H1 (cell line): ENCODE results near the gene PLXNA4. TPM values are rescaled to one million over a fixed set of nuclear protein-coding genes. Genes with fewer than 3 reads are reported as not detected.

ENCODE experiments used
- CTCF ChIA-PET: fragments of 300-600 bp; sonication (Branson Sonifier 250); formaldehyde crosslinking; loops from one replicate; lab custom pipeline; 2021; ENCODE audit not compliant: partially characterized antibody; lab: Charles Lee
- POLR2A ChIA-PET: fragments of 300-600 bp; sonication (Branson Sonifier 250); formaldehyde crosslinking; loops from one replicate; lab custom pipeline; 2021; ENCODE audit warnings: inconsistent platforms; ENCODE audit not compliant: partially characterized antibody; lab: Charles Lee
- DNase-seq, 2 experiments: peaks; one replicate each; pipeline versions ENCODE4 v3.0.0 to v3.0.0-alpha.2; 2010 to 2022; ENCODE audit warnings: low spot score in 2 of 2, low read depth in 1 of 2, mixed read lengths in 1 of 2
- FAIRE-seq: peaks from 2 replicates; lab custom pipeline; 2011; peaks lifted over from hg19 to GRCh38; lab: Jason Lieb, UNC
- H2AFZ ChIP-seq: 2 replicates; pipeline ENCODE4 v1.8.1; 2012; ENCODE audit warnings: low read length, inconsistent platforms
- H2AK5ac ChIP-seq: 2 replicates; pipeline ENCODE4 v1.6.1; 2013; ENCODE audit warnings: low read depth, low read length
- H2BK120ac ChIP-seq: replicated peaks from 2 replicates; pipeline ENCODE3; 2013; ENCODE audit warnings: low read depth, low read length, inconsistent platforms
- H2BK12ac ChIP-seq: 2 replicates; pipeline ENCODE4 v1.6.1; 2013; ENCODE audit warnings: low read depth, low read length
- H2BK15ac ChIP-seq: 2 replicates; pipeline ENCODE4 v1.6.1; 2013; ENCODE audit warnings: low read length
- H2BK20ac ChIP-seq: 2 replicates; pipeline ENCODE4 v1.6.1; 2013; ENCODE audit warnings: low read length
- H2BK5ac ChIP-seq: 2 replicates; pipeline ENCODE4 v1.6.1; 2013; ENCODE audit warnings: low read depth, low read length
- H3K14ac ChIP-seq: 2 replicates; pipeline ENCODE4 v1.6.1; 2013; ENCODE audit warnings: inconsistent platforms; ENCODE audit not compliant: insufficient read length
- H3K18ac ChIP-seq: 2 replicates; pipeline ENCODE4 v1.6.1; 2013; ENCODE audit warnings: low read length; ENCODE audit errors: extremely low read depth
- H3K23ac ChIP-seq: 2 replicates; pipeline ENCODE4 v1.6.1; 2013; ENCODE audit warnings: inconsistent platforms; ENCODE audit not compliant: insufficient read length
- H3K23me2 ChIP-seq: 2 replicates; pipeline ENCODE4 v1.6.1; 2013; ENCODE audit warnings: low read depth, low read length
- H3K27ac ChIP-seq: 2 replicates; pipeline ENCODE4 v1.6.1; 2011; ENCODE audit warnings: low read depth, low read length, inconsistent platforms
- H3K27me3 ChIP-seq, 4 experiments: replicated peaks in 1 of 4; 1 replicate in 1 of 4; 2 replicates in 3 of 4; pipeline versions ENCODE4 v1.6.1 to v1.8.1; 2011 to 2013; ENCODE audit warnings: low read length in 3 of 4, mild to moderate bottlenecking in 3 of 4, inconsistent platforms in 2 of 4, mixed read lengths in 2 of 4, moderate library complexity in 1 of 4; ENCODE audit not compliant: control insufficient read depth in 3 of 4, insufficient read depth in 3 of 4; ENCODE audit errors: extremely low read depth in 1 of 4
- H3K36me3 ChIP-seq, 4 experiments: 2 replicates each; pipeline versions ENCODE4 v1.6.1 to v1.8.1; 2011 to 2013; ENCODE audit warnings: mild to moderate bottlenecking in 4 of 4, low read length in 3 of 4, moderate library complexity in 2 of 4, control low read depth in 1 of 4, inconsistent platforms in 1 of 4; ENCODE audit not compliant: insufficient read depth in 4 of 4, control insufficient read depth in 2 of 4
- H3K4ac ChIP-seq: replicated peaks from 2 replicates; pipeline ENCODE3; 2013; ENCODE audit warnings: low read length, low read depth, mixed read lengths, inconsistent platforms; ENCODE audit not compliant: insufficient read length
- H3K4me1 ChIP-seq, 4 experiments: replicated peaks in 1 of 4; 1 replicate in 1 of 4; 2 replicates in 3 of 4; pipeline versions ENCODE4 v1.6.1 to v1.8.1; 2011 to 2013; ENCODE audit warnings: low read length in 3 of 4, inconsistent platforms in 2 of 4, mixed read lengths in 1 of 4; ENCODE audit not compliant: insufficient read depth in 4 of 4, control insufficient read depth in 3 of 4
- H3K4me2 ChIP-seq, 2 experiments: 2 replicates each; pipeline versions ENCODE4 v1.6.1 to v1.8.1; 2011 to 2013; ENCODE audit warnings: low read depth in 2 of 2, low read length in 2 of 2, control low read depth in 1 of 2, inconsistent platforms in 1 of 2, mild to moderate bottlenecking in 1 of 2; ENCODE audit not compliant: insufficient read depth in 1 of 2
- H3K4me3 ChIP-seq, 4 experiments: fragments of 200-600, 300-600 bp in 1 of 4; sonication (generic), shearing (Covaris generic), sonication (Bioruptor Twin) in 1 of 4; 2 replicates each; pipeline versions ENCODE4 v1.5.1 to v1.8.1; 2011 to 2016; ENCODE audit warnings: low read length in 4 of 4, low read depth in 3 of 4, control low read depth in 2 of 4, inconsistent platforms in 2 of 4, mild to moderate bottlenecking in 2 of 4, mixed read lengths in 1 of 4, moderate library complexity in 1 of 4; ENCODE audit not compliant: insufficient read depth in 2 of 4; ENCODE audit errors: extremely low read depth in 1 of 4
- H3K56ac ChIP-seq: replicated peaks from 2 replicates; pipeline ENCODE3; 2013; ENCODE audit warnings: low read depth, mild to moderate bottlenecking, mixed read lengths, low read length, inconsistent platforms; ENCODE audit not compliant: insufficient read length
- H3K79me1 ChIP-seq: 2 replicates; pipeline ENCODE4 v1.6.1; 2013; ENCODE audit warnings: low read depth, low read length, control low read depth
- H3K79me2 ChIP-seq, 2 experiments: 2 replicates each; pipeline versions ENCODE4 v1.6.1 to v1.8.1; 2012 to 2013; ENCODE audit warnings: low read length in 2 of 2, mild to moderate bottlenecking in 2 of 2, inconsistent platforms in 1 of 2; ENCODE audit not compliant: insufficient read depth in 2 of 2, control insufficient read depth in 1 of 2
- H3K9ac ChIP-seq, 4 experiments: replicated peaks in 1 of 4; 1 replicate in 1 of 4; 2 replicates in 3 of 4; pipeline versions ENCODE4 v1.6.1 to v1.8.1; 2011 to 2013; ENCODE audit warnings: low read depth in 3 of 4, low read length in 3 of 4, control low read depth in 2 of 4, mild to moderate bottlenecking in 2 of 4, moderate library complexity in 2 of 4, inconsistent platforms in 1 of 4; ENCODE audit errors: extremely low read depth in 1 of 4
- H3K9me3 ChIP-seq, 2 experiments: 2 replicates each; pipeline versions ENCODE4 v1.6.1 to v1.8.1; 2012 to 2013; ENCODE audit warnings: mild to moderate bottlenecking in 2 of 2, moderate library complexity in 2 of 2, control low read depth in 1 of 2, inconsistent platforms in 1 of 2, low read depth in 1 of 2, low read length in 1 of 2, mixed read lengths in 1 of 2; ENCODE audit not compliant: insufficient read depth in 2 of 2
- H4K20me1 ChIP-seq, 2 experiments: replicated peaks in 1 of 2; 2 replicates each; pipeline versions ENCODE3 to v1.8.1; 2011 to 2013; ENCODE audit warnings: inconsistent platforms in 2 of 2, low read length in 2 of 2, mild to moderate bottlenecking in 1 of 2; ENCODE audit not compliant: insufficient read depth in 2 of 2, control insufficient read depth in 1 of 2
- H4K5ac ChIP-seq: 2 replicates; pipeline ENCODE4 v1.6.1; 2013; ENCODE audit warnings: low read length, low read depth, mixed read lengths, inconsistent platforms; ENCODE audit not compliant: insufficient read length
- H4K8ac ChIP-seq: 2 replicates; pipeline ENCODE4 v1.8.0; 2013; ENCODE audit warnings: mild to moderate bottlenecking, moderate library complexity, low read length, inconsistent platforms; ENCODE audit not compliant: insufficient read depth; ENCODE audit errors: extremely low read depth
- H4K91ac ChIP-seq: replicated peaks from 2 replicates; pipeline ENCODE3; 2013; ENCODE audit warnings: low read length, mixed read lengths, inconsistent platforms; ENCODE audit not compliant: insufficient read length
- CHD1 ChIP-seq: IDR thresholded peaks from 2 replicates; pipeline ENCODE4 v1.6.1; 2012; ENCODE audit warnings: low read depth, low read length, improper control_type of control experiment
- CHD2 ChIP-seq: IDR thresholded peaks from 2 replicates; pipeline ENCODE4 v1.6.1; 2012; ENCODE audit warnings: low read length, improper control_type of control experiment
- GTF2F1 ChIP-seq: IDR thresholded peaks from 2 replicates; pipeline ENCODE4 v1.6.1; 2012; ENCODE audit warnings: low read depth, low read length, improper control_type of control experiment, borderline replicate concordance
- PHF8 ChIP-seq: fragments of 200-600 bp; sonication (generic); conservative IDR thresholded peaks from 2 replicates; pipeline ENCODE4 v1.7.1; 2012; ENCODE audit warnings: low read depth, mild to moderate bottlenecking, inconsistent platforms, low read length, moderate library complexity
- SAP30 ChIP-seq: fragments of 300-600 bp; sonication (generic); IDR thresholded peaks from 2 replicates; pipeline ENCODE4 v1.7.1; 2012; ENCODE audit warnings: low read length, moderate library complexity, mild to moderate bottlenecking, inconsistent platforms; ENCODE audit not compliant: insufficient read depth, insufficient replicate concordance
- SP4 ChIP-seq: IDR thresholded peaks from 2 replicates; pipeline ENCODE4 v1.6.1; 2012; ENCODE audit warnings: low read length, inconsistent platforms
- TAF1 ChIP-seq: IDR thresholded peaks from 2 replicates; pipeline ENCODE4 v1.6.1; 2011; ENCODE audit warnings: mild to moderate bottlenecking, low read depth, low read length
- WGBS, 2 experiments: shearing (Covaris generic) in 1 of 2; methylation state at CpG; one replicate each; pipeline versions ENCODE4 v1.1.6 to v1.1.7; 2013 to 2015; ENCODE audit warnings: low lambda C conversion rate in 2 of 2, mixed read lengths in 2 of 2, inconsistent platforms in 1 of 2, low coverage in 1 of 2, missing lambda C conversion rate in 1 of 2; ENCODE audit not compliant: insufficient replicate concordance in 2 of 2, insufficient coverage in 1 of 2, insufficient read length in 1 of 2; ENCODE audit errors: extremely low coverage in 1 of 2, missing lambda C conversion rate in 1 of 2; 5-methylcytosine and 5-hydroxymethylcytosine counted together
- polyA plus RNA-seq, 7 experiments: library from polyadenylated mRNA; depleted of rRNA in 3 of 7; stranded (reverse) in 5 of 7; unstranded in 2 of 7; fragments of >200 nt in 5 of 7; fragments of 200-250 nt in 2 of 7; gene quantifications; 1 replicate in 5 of 7; 2 replicates in 1 of 7; 4 replicates in 1 of 7; pipeline versions ENCODE4 v1.2.1 to v1.2.3, GENCODE V29; 2011 to 2013; ENCODE audit warnings: missing spikeins in 2 of 7, mixed read lengths in 2 of 7
- total RNA-seq: library from RNA; stranded (reverse); fragmentation: NEBNext Ultra II Directional; extraction: Animal tissue kit (Norgen Biotek cat#: 25700); gene quantifications from 2 replicates; pipeline ENCODE4 v1.2.1, GENCODE V29; 2021

The PLXNA4 gene
- total and polyA plus RNA-seq, 2 of the 8 experiments (the other 6 are each of a cell fraction or from before 2014, with no cell fraction given): 0.76 to 0.79 TPM

GRCh38 chr7:132450696-132451095 is 125.6 kb downstream of the PLXNA4 start:
- Histone ChIP-seq H3K23me2 (no peaks in the 10 kb centered on the region), H3K23ac (no peak overlapping the region), H3K79me2 (no peaks in the 10 kb centered on the region), H3K9me3 (no peaks in the 10 kb centered on the region), H2BK5ac (no peak overlapping the region), H3K4me1 (peaks cover 0 to 4% (median 3%) of the 10 kb centered on the region in 4 experiments; a peak in 5 of 7 replicates), H4K91ac (no peak overlapping the region), H4K5ac (no peak overlapping the region), H4K20me1 (no peaks in the 10 kb centered on the region), H3K27ac (no peak overlapping the region), H3K9ac (no peak overlapping the region), H2BK12ac (no peak overlapping the region), H2AFZ (no peak overlapping the region), H3K4me3 (no peak overlapping the region), H3K14ac (no peak overlapping the region), H3K79me1 (no peaks in the 10 kb centered on the region), H2BK20ac (no peak overlapping the region), H4K8ac (no peak overlapping the region), H3K27me3 (no peaks in the 10 kb centered on the region), H3K56ac (no peak overlapping the region), H3K18ac (no peak overlapping the region), H2BK120ac (no peak overlapping the region), H2BK15ac (no peak overlapping the region), H3K4ac (no peak overlapping the region), H3K4me2 (no peak overlapping the region), H2AK5ac (no peak overlapping the region), H3K36me3 (no peaks in the 10 kb centered on the region)
- TF ChIP-seq PHF8: no peak
- no peak for TF ChIP-seq CHD1
- TF ChIP-seq CHD2: no peak
- no peak for TF ChIP-seq SAP30
- TF ChIP-seq SP4: no peak
- TF ChIP-seq GTF2F1: no peak
- TF ChIP-seq TAF1: no peak
- ChIA-PET POLR2A (no interaction called here), CTCF (interaction anchor here (0.6 kb wide), 1 partner anchor 758 kb away, joined by 3 read pairs; no protein-coding TSS in a partner anchor)
- 94% methylated on average over 1 of the region's 1 CpG; no CpG with 5 or more reads in 1 of the 2 experiments for WGBS, 2 experiments
- no peak for DNase-seq
- FAIRE-seq: no peak
